ENCODE results near the gene MACIR. TPM values are rescaled to one million over a fixed set of nuclear protein-coding genes. Genes with fewer than 3 reads are reported as not detected.
A peak's percentile ranks its signal among the peaks of the same experiment; 100 is the strongest.

The MACIR gene
- total RNA-seq, 1 donor from 2014 or later, result 8.4 TPM

DNA sequence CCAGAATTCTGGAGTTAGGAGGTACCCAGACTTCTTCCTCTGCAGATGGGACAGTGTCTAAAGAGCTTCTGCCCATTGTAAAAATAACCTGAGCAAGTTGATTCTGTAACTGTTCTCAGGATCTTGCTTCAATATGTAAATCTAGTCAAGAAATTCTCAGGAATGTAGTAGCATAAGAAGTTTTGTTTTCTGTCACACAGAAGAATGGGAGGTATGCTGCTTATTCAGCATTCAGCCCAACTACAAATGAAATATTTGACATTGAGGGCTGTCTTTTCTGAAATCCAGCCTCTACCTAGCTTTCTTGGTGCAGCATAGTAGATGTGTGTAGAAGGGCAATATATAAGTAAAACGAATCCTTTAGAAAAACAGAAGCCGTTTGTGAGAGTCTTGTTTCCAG, 13.8 kb downstream of the MACIR start:
- TF ChIP-seq, protein P1, sequence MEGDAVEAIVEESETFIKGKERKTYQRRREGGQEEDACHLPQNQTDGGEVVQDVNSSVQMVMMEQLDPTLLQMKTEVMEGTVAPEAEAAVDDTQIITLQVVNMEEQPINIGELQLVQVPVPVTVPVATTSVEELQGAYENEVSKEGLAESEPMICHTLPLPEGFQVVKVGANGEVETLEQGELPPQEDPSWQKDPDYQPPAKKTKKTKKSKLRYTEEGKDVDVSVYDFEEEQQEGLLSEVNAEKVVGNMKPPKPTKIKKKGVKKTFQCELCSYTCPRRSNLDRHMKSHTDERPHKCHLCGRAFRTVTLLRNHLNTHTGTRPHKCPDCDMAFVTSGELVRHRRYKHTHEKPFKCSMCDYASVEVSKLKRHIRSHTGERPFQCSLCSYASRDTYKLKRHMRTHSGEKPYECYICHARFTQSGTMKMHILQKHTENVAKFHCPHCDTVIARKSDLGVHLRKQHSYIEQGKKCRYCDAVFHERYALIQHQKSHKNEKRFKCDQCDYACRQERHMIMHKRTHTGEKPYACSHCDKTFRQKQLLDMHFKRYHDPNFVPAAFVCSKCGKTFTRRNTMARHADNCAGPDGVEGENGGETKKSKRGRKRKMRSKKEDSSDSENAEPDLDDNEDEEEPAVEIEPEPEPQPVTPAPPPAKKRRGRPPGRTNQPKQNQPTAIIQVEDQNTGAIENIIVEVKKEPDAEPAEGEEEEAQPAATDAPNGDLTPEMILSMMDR (IDR thresholded peaks at IDR 0.05), result no peak
- peak overlapping the region; percentile 58 for H3K27ac Mint-ChIP-seq (ENCODE audit: unreplicated experiment)
- no peak overlapping the region for H3K4me3 Mint-ChIP-seq (ENCODE audit: unreplicated experiment)

DNA sequence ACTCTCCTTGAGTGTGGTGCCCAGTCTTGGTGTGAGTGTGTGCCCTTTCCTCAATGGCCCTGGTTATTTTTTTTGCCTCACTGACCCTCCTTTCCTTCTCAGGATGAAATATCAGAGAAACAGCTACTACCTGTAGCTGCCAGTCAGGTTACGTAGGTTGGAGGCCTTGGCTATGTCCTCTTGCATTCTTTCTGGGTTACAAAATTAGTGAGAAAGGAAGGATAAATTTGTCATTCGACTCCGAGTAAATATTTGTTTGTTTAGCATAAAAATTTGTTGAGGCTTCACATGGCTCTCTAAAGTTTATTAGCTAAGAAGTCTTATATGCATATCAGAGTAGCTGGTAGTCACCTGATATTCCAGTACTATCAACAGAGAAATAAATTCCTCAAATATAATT, 15.4 kb downstream of the MACIR start:
- H3K36me3 Mint-ChIP-seq (ENCODE audit: unreplicated experiment), result peaks cover 12% of the 10 kb centered on the region
- TF ChIP-seq, protein P1 (IDR thresholded peaks at IDR 0.05), result no peak
- H3K4me3 Mint-ChIP-seq (ENCODE audit: unreplicated experiment), result no peak overlapping the region
- no peaks in the 10 kb centered on the region for H3K9me3 Mint-ChIP-seq (ENCODE audit: unreplicated experiment)
- H3K4me1 Mint-ChIP-seq (ENCODE audit: unreplicated experiment), result peaks cover 35% of the 10 kb centered on the region
- H3K27me3 Mint-ChIP-seq (ENCODE audit: unreplicated experiment), result no peaks in the 10 kb centered on the region
- DNase-seq (ENCODE audit: extremely low spot score, unreplicated experiment), result no peak
- no peak overlapping the region for H3K27ac Mint-ChIP-seq (ENCODE audit: unreplicated experiment)

More for the DNA sequence above, 13.8 kb downstream of the MACIR start:
- Mint-ChIP-seq H3K27me3 (ENCODE audit: unreplicated experiment) (no peaks in the 10 kb centered on the region), H3K36me3 (ENCODE audit: unreplicated experiment) (peaks cover 17% of the 10 kb centered on the region), H3K4me1 (ENCODE audit: unreplicated experiment) (peaks cover 35% of the 10 kb centered on the region), H3K9me3 (ENCODE audit: unreplicated experiment) (no peaks in the 10 kb centered on the region)
- no peak for DNase-seq (ENCODE audit: extremely low spot score, unreplicated experiment)

DNA sequence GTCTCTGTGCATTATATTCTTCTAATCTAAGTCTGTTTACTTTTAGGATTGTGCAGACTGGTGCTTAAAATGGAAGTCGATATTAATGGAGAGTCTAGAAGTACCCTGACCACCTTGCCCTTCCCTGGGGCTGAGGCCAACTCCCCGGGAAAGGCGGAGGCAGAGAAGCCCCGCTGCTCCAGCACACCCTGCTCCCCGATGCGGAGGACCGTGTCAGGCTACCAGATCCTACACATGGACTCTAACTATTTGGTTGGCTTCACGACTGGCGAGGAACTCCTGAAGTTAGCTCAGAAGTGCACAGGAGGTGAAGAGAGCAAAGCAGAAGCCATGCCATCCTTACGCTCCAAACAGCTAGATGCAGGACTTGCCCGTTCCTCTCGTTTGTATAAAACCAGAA, 17.3 kb downstream of the MACIR start:
- no peak overlapping the region for H3K27ac Mint-ChIP-seq (ENCODE audit: unreplicated experiment)
- H3K4me3 Mint-ChIP-seq (ENCODE audit: unreplicated experiment), result no peak overlapping the region
- no peak for DNase-seq (ENCODE audit: extremely low spot score, unreplicated experiment)
- peaks cover 18% of the 10 kb centered on the region for H3K4me1 Mint-ChIP-seq (ENCODE audit: unreplicated experiment)
- peaks cover 20% of the 10 kb centered on the region for H3K36me3 Mint-ChIP-seq (ENCODE audit: unreplicated experiment)
- H3K27me3 Mint-ChIP-seq (ENCODE audit: unreplicated experiment), result no peaks in the 10 kb centered on the region
- no peaks in the 10 kb centered on the region for H3K9me3 Mint-ChIP-seq (ENCODE audit: unreplicated experiment)
- TF ChIP-seq, protein P1 (IDR thresholded peaks at IDR 0.05), result no peak

DNA sequence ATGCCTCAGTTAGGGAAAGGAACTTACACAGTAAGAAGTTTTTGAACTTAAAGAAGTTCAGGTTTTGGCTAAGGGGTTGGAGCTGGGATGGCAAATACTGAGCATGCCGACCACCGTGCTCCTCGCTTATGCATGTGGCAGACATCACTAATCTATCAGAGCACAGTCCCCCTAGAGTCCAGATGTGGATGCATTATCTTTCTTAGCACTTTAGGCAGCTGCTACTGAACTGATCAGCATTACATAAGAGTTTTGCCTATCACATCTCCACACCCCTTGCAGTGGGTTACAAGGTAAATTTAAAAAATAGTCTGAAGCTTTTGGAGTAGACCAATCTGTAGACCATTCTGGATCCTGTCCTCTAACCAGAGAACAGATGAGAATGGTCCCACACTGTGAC, 22.4 kb downstream of the MACIR start:
- no peak for DNase-seq (ENCODE audit: extremely low spot score, unreplicated experiment)
- Mint-ChIP-seq H3K9me3 (ENCODE audit: unreplicated experiment) (no peaks in the 10 kb centered on the region), H3K27me3 (ENCODE audit: unreplicated experiment) (no peaks in the 10 kb centered on the region), H3K4me1 (ENCODE audit: unreplicated experiment) (no peaks in the 10 kb centered on the region), H3K36me3 (ENCODE audit: unreplicated experiment) (peaks cover 18% of the 10 kb centered on the region), H3K4me3 (ENCODE audit: unreplicated experiment) (no peak overlapping the region), H3K27ac (ENCODE audit: unreplicated experiment) (no peak overlapping the region)
- TF ChIP-seq, protein P1 (IDR thresholded peaks at IDR 0.05), result no peak

DNA sequence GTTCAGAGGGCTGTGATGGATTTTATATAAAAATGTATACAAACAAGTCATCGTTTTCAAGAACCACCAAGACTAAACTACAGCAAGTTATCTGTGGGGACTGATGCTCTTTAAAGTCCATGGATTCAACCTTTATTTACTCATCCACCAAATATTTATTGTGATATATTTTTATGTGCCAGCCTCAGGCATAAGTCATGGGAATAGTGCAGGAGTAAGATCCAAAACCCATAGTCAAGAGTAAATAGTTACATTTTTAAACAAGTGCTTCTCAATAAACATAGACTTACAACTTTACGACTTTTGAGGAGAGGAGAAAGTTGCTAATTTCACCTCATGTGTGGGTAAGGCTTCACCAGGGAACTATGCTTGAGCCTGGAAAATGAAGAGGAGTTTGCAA, 24.6 kb downstream of the MACIR start:
- Mint-ChIP-seq H3K9me3 (ENCODE audit: unreplicated experiment) (no peaks in the 10 kb centered on the region), H3K27ac (ENCODE audit: unreplicated experiment) (no peak overlapping the region), H3K4me1 (ENCODE audit: unreplicated experiment) (no peaks in the 10 kb centered on the region), H3K36me3 (ENCODE audit: unreplicated experiment) (peaks cover 11% of the 10 kb centered on the region), H3K27me3 (ENCODE audit: unreplicated experiment) (no peaks in the 10 kb centered on the region), H3K4me3 (ENCODE audit: unreplicated experiment) (no peak overlapping the region)
- TF ChIP-seq, protein P1 (IDR thresholded peaks at IDR 0.05), result no peak
- DNase-seq (ENCODE audit: extremely low spot score, unreplicated experiment), result no peak
